ENCODE measurements around the gene RBP5.

GRCh38 chr12:7093892-7094291 lies 34.8 kb downstream of the RBP5 start:
- no peak for TF ChIP-seq CTCF (IDR thresholded peaks at IDR 0.05)
- no peak for TF ChIP-seq POLR2A (IDR thresholded peaks at IDR 0.05)

All from adrenal gland (tissue), 5 donors.